Stimulated activated CD4-positive, alpha-beta T cell treated with anti-CD3 and anti-CD28 coated beads, Interleukin-15, amount 100 ng/mL, for 48 hours (primary cell): ENCODE results near the gene FTCD.

ENCODE experiments used
- DNase-seq, 2 donors: peaks; one replicate each; pipeline ENCODE4 v3.0.0-alpha.2; 2020; ENCODE audit warnings: low read depth in 2 of 2

Gene FTCD

DNA sequence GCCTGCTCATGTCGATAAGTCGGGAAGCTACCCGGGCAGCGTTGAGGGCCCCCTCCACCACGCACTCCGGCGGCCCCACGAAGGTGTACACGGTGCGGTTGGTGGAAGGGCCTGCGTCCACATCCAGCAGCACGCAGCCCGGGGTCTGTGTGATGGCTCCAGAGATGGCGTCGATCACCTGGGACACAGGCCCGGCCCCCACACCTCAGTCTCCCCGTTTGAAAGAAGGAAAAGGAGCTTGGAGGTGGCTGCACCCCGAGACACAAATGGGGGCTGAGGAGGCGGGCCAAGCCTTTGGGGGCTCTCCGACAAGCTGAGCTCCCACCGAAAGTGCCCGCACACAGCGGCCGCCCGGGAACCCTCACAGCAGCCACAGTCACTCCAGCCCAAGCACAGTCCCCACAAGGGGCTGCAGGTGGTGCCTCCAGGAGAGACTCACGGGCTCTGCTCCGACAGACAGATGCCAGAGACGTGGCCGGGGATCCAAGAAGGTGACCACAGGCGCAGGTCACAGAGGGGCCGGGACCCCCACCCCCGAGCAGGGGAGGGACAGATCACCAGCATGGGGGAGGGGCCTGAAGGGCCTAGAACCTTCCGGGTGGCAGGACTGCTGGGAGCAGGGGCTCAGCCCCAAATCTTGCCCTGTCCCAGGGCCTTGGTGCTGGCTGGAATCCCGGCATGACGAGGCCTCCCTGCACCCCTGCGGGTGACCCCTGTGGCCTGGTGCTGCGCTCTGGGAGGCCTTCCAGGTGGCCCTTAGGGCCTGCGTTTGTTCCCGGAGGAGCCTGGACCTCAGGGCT, 1.0 kb downstream of the FTCD start:
- DNase-seq, result no peak

GRCh38 chr21:46153247-46154154, 1.9 kb downstream of the FTCD start:
- DNase-seq, result peak in 1 of 2 donors; percentile 15

- DNase-seq, result no peak
These were observed 2.5 kb downstream of the FTCD start for GRCh38 chr21:46152927-46153246.

GRCh38 chr21:46151989-46152926, 3.1 kb downstream of the FTCD start:
- no peak for DNase-seq

- no peak for DNase-seq
These were observed 4.0 kb downstream of the FTCD start for GRCh38 chr21:46151261-46151988.

- no peak for DNase-seq
These were observed 4.8 kb downstream of the FTCD start for GRCh38 chr21:46150491-46151121.

DNA sequence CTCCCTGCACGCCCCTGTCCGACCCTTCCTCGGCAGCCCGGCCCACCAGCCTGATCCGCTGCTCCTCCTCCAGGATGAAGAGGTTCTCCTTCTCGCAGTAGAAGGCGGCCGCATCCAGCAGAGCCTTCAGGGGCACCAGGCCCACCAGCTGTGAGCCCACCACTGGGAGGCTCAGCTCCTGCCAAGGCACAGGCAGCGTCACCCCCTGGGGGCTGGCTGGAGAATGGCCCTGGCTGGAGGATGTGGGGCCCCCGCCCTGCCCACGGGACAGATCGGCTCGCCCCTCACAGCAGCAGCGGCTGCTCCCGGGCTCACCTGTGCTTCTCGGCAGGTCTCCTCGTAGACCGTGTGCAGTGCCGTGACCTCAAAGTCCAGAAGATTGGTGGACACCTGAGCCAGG, 5.3 kb downstream of the FTCD start:
- DNase-seq, result no peak

- DNase-seq, result no peak
These were observed 6.0 kb downstream of the FTCD start for GRCh38 chr21:46149205-46149901.

- no peak for DNase-seq
These were observed 7.3 kb downstream of the FTCD start for GRCh38 chr21:46148106-46148505.

- peak in 1 of 2 donors; percentile 51 for DNase-seq
These were observed 8.0 kb downstream of the FTCD start for GRCh38 chr21:46147429-46147828.

DNA sequence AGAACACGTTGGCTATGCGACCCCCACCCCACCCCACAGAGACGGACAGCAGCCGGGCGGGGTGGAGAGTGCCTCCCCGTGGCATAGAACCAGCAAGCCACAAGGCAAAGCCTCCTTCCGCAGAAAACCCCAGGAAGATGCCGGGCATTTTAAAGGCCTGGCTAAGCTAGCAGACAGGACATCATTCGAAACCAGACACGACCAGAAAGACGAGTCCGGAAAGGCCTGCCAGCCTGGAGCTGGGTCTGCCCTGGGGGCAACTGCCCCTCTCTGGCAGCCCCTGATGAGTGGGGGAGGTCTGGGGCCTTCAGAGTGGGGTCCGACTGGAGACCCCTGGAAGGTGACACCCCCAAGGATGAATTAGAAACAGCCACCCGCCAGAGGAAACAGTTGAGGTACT, 8.5 kb downstream of the FTCD start:
- DNase-seq, result no peak

DNA sequence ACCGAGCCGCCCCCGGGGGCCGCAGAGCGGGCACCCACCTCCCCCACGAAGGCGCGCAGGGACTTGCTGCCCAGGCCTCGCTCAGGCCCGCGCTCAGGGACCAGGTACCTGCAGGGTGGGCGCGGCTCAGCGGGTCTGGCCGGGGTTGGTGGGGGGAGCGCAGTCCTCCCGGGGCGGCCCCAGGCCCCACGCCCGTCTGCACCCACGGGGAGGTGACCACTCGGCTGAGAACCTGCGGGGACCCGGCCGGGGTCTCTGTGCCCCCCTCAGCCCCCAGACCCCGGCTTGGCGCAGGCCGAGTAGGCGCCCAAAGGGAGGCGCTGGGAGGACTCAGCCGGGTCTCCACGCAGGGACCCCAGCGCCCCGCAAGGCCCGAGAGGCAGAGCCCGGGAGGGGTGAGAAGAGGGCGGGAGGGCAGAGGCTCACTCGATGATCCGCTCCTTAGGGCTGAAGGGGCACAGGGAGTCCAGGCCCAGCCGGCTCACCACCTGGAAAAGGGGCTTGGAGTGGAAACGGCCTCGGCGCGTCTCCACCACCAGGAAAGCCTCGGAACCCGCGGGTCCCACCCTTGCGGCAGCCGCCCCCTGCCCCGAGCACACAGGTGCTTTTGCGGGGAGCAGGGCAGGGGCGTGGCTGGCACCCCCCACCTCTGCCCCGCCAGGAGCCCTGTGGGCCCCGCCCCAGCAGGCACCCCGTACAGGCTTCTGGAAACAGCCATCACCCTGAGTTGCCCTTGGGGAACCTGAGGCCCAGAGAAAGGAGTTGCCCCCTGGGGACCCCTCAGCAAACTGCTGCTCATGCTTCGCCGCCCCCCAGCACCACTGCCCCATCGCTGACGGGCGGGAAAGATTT, 9.3 kb downstream of the FTCD start:
- no peak for DNase-seq

DNA sequence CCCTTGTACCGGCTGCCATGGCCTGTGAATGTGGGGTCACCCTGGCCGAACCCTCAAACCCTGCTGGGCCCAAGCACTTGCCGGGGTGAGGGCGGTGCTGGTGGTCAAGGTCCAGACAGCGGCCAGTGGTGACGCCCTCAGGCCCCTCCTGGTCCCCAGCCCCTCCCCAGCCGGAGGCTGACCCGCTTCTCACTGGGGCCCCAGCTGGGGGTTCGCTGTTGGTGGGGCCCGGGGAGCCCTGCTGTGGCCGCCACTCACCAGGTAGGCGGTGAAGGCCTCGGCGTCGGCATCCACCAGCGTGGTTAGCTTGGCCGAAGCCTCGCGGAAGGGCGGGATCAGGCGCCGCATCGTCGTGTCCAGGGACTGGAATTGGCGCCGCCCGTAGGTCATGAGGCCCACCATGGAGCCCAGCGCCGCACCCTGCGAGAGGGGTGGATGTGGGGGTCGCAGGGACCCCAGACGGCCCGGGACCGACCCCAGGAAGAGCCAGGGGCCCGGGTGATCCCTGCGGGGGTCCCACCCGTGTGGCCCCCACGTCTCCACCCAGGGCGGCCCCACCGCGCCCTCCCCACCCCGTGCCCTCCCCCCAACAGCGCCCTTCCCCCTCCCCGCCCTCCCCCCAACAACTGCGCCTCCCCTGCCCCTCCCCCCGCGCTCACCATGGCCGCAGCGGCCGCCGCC, 10.1 kb downstream of the FTCD start:
- no peak for DNase-seq

DNA sequence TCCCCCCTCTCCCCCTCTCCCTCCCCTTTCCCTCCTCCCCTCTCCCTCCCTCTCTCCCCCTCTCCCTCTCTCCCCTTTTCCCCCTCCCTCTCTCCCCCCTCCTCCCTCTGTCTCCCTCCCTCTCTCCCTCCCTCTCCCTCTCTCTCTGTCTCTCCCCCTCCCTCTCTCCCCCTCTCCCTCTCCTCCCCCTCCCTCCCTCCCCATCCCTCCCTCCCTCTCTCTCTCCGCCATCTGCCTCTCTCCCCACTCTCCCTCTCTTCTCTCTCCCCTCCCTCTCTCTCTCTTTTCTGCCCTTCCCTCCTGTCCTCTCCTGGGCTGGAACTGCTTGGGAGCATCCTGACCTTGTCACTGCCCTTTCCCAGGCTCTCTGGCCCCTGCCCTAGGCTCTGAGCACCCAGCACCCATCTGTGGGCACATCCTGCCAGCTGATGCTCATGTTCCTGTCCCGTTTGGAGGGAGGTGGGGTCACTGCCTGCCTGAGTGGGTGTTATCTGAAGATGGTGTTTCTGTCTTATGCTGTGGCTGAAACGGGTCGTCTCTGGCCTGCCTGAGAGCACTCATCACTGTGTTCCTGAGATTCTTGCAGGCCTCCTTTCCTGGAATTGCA, 10.8 kb downstream of the FTCD start:
- no peak for DNase-seq

DNA sequence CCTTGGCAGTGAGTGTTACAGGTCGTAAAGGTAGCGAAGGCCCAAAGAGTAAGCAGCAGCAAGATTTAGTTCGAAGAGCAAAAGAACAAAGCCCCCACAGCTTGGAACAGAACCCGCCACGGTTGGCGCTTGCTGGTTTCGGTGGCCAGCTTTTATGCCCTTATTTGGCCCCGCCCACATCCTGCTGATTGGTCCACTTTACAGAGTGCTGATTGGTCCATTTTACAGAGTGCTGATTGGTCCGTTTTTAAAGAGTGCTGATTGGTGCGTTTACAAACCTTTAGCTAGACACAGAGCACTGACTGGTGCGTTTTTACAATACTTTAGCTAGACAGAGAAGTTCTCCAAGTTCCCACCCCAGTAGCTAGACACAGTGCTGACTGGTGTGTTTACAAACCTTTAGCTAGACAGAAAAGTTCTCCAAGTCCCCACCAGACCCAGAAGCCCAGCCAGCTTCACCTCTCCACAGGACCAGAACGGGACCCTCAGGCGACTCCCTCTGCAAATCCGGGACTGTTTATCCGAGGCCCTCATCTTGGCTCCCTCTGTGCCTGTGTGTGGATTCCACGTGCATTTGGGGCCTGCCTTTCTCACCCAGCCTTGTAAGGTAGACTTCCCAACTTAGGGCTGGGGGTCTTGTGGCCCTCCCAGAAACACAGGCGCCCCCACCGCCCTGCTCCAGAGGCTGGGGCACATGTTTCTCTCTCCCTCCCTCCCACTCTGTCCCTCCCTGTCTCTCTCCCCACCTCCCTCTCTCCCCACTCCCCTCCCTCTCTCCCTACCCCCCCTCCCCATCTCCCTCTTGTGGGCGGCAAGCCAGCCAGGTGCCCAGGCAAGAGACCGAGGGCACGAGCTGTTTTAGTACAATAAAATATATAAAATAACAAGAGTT, 12.6 kb downstream of the FTCD start:
- DNase-seq, result no peak

GRCh38 chr21:46141767-46142581, 13.4 kb downstream of the FTCD start:
- DNase-seq, result no peak
